Astrocyte of the cerebellum (primary cell): ENCODE measurements around the gene FOLR2.
"Not testable (repeated sequence)": the region's sequence is repeated elsewhere in the genome, so short reads cannot be mapped to it uniquely, and the experiment has no call there.

Experiments
- DNase-seq: peaks from one replicate; pipeline ENCODE4 v3.0.0-alpha.2; 2011; ENCODE audit warnings: low read depth
- H3K4me3 ChIP-seq: 2 replicates; pipeline ENCODE4 v1.5.1; 2011; ENCODE audit warnings: mild to moderate bottlenecking, low read depth, low read length, moderate library complexity
- CTCF ChIP-seq: IDR thresholded peaks from 2 replicates; pipeline ENCODE4 v1.5.1; 2012; ENCODE audit warnings: low read length, low read depth, moderate library complexity, mild to moderate bottlenecking; ENCODE audit errors: missing control alignments
- in situ Hi-C: cut with HindIII; loops from 2 replicates; pipeline ENCODE4 v1.10.0; 2017; ENCODE audit warnings: low sequenced_read_pairs

Gene FOLR2

DNA sequence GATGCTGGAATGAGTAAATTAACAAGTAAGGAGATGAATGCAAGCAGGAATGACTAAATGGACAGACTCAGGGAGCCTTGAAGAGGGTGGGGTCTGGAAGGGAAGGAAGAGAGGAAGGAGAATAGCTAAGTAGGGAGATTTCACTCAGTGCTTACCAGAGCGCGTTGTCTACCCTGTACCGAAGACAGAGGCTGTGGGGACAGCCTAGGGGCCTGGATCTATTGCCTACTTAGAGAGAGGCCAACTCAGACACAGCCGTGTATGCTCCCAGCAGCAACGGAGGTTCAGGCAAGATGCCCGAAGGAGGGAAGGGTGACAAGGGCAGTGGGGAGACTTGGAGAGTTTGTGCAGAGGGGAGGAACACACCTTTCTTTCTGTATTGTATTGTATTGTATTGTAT, at the start of gene FOLR2:
TSS of gene FOLR2 (plus strand) at position 157 of the 400 bp plus-strand sequence. CDS start 1,791 bp downstream, outside the sequence.
- no peak within 1 kb of the TSS for H3K4me3 ChIP-seq
- DNase-seq: no peak
- no peak for TF ChIP-seq CTCF
- in situ Hi-C loops: no loop called here

DNA sequence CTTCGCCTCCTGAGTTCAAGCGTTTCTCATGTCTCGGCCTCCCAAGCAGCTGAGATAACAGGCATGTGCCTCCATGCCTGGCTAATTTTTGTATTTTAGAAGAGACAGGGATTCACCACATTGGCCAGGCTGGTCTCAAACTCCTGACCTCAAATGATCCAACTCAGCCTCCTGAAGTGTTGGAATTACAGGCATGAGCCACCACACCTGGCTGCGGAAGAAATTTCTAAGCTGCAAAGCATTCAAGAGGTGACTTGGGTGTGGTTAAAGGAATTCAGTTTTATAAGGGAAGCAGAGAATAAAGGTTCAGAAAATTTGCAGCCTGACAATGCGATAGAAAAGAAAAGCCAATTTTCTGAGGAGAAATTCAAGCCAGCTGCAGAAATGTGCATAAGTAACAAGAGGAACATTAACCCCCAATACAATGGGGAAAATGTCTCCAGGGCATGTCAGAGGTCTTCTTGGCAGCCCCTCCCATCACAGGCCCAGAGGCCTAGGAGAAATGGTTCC, 47.5 kb upstream of the FOLR2 start:
- in situ Hi-C loops, DNase-seq, H3K4me3 ChIP-seq: not testable (repeated sequence)

GRCh38 chr11:72169754-72170153, 46.8 kb upstream of the FOLR2 start:
- DNase-seq, in situ Hi-C loops, H3K4me3 ChIP-seq: not testable (repeated sequence)

DNA sequence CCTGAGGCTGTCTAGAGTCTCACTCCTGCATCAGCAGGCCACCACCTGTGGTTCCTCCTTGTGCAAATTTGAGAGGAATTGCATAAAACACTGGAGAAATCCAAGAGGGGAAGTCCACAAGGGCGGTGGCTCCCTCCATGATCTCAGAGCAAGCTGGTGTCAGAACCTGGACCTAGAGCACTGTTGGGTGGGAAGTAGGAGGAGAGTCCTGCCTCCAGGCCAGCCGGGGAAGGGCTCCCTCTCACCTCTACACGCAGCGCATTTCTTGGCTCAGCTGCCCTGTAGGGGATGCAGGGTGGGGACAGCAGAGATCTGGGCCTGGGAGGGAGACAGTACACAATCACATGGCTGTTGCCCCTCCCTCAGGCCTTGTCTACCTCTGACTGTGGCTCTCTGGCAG, 44.6 kb upstream of the FOLR2 start:
- in situ Hi-C loops, DNase-seq, H3K4me3 ChIP-seq: not testable (repeated sequence)

GRCh38 chr11:72173291-72173690, 43.3 kb upstream of the FOLR2 start:
- no peak overlapping the region for H3K4me3 ChIP-seq
- no peak for DNase-seq
- TF ChIP-seq CTCF: no peak
- in situ Hi-C loops: no loop called here

DNA sequence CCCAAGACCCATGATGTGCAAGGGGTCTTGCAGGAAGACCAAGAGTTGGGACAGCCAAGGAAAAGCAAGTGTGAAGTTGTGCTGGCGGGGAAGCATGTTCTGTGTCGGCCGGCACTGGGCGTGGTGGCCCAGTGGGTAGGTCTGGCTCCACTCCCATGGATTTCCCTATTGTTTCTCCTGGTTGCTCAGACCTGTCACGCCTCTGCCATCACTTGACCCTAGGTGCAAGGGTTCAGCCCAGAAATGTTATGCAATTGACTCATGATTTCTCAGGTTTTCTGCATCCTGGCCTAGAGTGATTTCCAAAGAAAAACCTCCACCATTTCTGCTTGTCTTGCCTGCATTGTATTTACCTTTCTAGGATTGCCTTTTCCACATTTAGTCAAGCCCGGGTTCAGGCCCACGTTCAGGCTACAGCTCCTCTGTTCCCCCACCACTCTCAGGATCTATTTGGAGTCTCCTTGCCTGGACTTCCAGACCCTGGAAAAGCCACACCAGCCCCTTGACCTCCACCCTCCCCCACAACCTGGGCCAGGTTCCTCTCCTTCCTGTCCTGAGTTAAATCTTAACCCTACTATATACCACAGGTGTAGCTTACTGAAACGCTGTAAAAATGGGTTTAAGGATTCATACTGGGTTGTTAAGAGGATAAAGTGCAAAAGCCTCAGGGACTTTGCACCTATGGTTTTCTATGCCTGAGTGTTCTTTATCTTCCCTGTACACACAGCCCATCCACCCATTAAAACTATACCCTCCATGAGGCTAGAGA, 42.1 kb upstream of the FOLR2 start:
- in situ Hi-C loops: no loop called here
- H3K4me3 ChIP-seq: no peak overlapping the region
- no peak for TF ChIP-seq CTCF
- DNase-seq: no peak

GRCh38 chr11:72177656-72178055, 38.9 kb upstream of the FOLR2 start:
- DNase-seq: no peak
- TF ChIP-seq CTCF: no peak
- in situ Hi-C loops: no loop called here
- no peak overlapping the region for H3K4me3 ChIP-seq

- no peak for TF ChIP-seq CTCF
- in situ Hi-C loops: no loop called here
- DNase-seq: no peak
- no peak overlapping the region for H3K4me3 ChIP-seq
Observed at GRCh38 chr11:72179049-72179803, 37.4 kb upstream of the FOLR2 start.
